ENCODE results near the gene CRHBP.
"Not testable (repeated sequence)": the region's sequence is repeated elsewhere in the genome, so short reads cannot be mapped to it uniquely, and the experiment has no call there.

The CRHBP gene, protein sequence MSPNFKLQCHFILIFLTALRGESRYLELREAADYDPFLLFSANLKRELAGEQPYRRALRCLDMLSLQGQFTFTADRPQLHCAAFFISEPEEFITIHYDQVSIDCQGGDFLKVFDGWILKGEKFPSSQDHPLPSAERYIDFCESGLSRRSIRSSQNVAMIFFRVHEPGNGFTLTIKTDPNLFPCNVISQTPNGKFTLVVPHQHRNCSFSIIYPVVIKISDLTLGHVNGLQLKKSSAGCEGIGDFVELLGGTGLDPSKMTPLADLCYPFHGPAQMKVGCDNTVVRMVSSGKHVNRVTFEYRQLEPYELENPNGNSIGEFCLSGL

DNA sequence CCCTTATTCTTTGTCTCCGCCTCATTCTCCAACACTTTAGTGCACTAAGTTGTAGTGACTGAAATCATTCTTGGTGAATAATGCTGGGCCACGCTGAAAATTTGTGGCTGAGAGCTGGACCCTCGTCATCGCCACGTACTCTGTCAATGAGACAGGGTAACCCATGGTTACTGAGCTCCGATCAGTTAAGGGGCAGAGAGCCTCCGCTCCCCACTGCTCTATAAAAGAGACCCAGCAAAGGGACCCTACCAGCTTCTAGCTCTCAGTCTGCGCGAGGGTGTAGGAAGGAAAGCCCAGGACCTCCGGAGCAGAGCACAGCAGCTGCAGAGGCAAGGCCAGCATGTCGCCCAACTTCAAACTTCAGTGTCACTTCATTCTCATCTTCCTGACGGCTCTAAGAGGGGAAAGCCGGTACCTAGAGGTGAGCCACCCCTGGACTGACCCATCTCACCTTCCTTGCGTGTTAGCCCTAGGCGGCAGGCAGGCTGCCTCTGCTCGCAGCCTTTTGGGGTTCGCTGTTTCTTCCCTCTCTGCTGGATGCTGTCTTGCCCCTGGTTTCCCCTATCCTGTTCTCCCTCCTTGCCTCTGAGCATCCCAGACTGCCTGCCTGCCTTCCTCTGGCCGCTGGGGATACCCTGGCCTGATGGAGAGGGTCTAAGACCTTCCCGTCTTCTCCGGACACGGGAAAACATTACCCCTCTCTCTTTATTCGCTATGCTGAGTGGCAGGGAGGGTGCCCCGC, at the start of gene CRHBP:
TSS of gene CRHBP (plus strand) at position 251 of the 742 bp plus-strand sequence. CDS start at position 341, 90 bp downstream.
- no peak within 1 kb of the TSS for H3K27ac Mint-ChIP-seq
- H3K4me1 Mint-ChIP-seq = peaks cover 7% of the 10 kb centered on the region
- no peaks in the 10 kb centered on the region for H3K36me3 Mint-ChIP-seq
- no peak for ATAC-seq (ENCODE audit: low read depth)
- H3K4me3 Mint-ChIP-seq = no peak within 1 kb of the TSS
- H3K9me3 Mint-ChIP-seq = no peaks in the 10 kb centered on the region
- DNase-seq (ENCODE audit: low spot score in 2 of 2) = no peak
- H3K27me3 Mint-ChIP-seq = peaks cover 12% of the 10 kb centered on the region

DNA sequence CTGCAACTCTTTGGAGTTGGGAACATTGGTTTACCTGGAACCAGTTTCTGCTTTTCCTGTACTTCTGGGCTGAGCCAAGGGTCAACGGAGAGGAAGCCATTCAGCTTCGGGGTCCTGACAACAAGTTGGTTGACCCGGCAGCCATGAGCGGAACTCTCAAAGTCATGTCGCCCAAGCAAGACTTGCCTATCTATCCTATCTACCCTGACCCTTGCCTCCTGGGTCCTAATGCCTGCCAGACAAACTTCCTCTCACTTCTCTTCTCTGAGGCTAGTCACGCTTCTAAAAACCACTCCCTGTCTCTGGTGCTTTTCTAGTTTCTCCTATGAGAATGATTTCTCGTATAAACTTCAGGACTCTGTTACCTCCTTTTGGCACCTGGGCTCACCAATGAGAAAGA, 44.7 kb upstream of the CRHBP start:
- ATAC-seq (ENCODE audit: low read depth) (no peak), DNase-seq (ENCODE audit: low spot score in 2 of 2) (no peak)
- Mint-ChIP-seq H3K36me3 (peaks cover 6% of the 10 kb centered on the region), H3K27me3 (peaks cover 3% of the 10 kb centered on the region), H3K4me3 (no peak overlapping the region), H3K4me1 (no peaks in the 10 kb centered on the region), H3K27ac (no peak overlapping the region), H3K9me3 (no peaks in the 10 kb centered on the region)

GRCh38 chr5:76910344-76910933, 42.4 kb upstream of the CRHBP start:
- H3K27ac Mint-ChIP-seq; H3K27me3 Mint-ChIP-seq; H3K4me1 Mint-ChIP-seq; H3K9me3 Mint-ChIP-seq; H3K4me3 Mint-ChIP-seq; DNase-seq (ENCODE audit: low spot score in 2 of 2); ATAC-seq (ENCODE audit: low read depth): not testable (repeated sequence)
- peaks cover 14% of the 10 kb centered on the region for H3K36me3 Mint-ChIP-seq

DNA sequence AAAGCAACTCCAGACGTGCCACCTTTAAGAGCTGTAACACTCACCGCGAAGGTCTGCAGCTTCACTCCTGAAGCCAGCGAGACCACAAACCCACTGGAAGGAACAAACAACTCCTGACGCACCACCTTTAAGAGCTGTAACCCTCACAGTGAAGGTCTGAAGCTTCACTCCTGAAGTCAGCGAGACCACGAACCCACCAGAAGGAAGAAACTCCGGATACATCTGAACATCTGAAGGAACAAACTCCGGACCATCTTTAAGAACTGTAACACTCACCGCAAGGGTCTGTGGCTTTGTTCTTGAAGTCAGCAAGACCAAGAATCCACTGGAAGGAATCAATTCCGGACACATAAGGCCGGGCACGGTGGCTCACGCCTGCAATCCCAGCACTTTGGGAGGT, 38.2 kb upstream of the CRHBP start:
- not testable (repeated sequence) for H3K9me3 Mint-ChIP-seq, H3K27me3 Mint-ChIP-seq, H3K27ac Mint-ChIP-seq

DNA sequence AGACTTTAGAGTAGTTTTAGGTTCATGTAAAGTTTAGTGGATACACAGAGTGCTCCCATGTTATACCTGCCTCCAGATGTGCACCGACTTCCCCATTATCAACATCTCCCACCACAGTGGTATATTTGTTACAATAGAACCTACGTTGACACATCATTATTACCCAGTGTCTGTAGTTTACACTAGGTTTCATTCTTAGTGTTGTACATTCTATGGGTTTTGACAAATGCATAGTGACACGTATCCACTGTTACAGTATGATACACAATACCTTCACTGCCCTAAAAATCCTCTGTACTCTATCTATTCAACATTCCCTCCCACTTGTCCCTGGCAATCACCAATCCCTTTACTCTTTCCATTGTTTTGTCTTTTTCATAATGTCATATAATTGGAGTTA, 34.3 kb upstream of the CRHBP start:
- Mint-ChIP-seq H3K27ac (no peak overlapping the region), H3K9me3 (no peaks in the 10 kb centered on the region), H3K4me3 (no peak overlapping the region), H3K27me3 (no peaks in the 10 kb centered on the region), H3K4me1 (no peaks in the 10 kb centered on the region), H3K36me3 (peaks cover 8% of the 10 kb centered on the region)
- no peak for DNase-seq (ENCODE audit: low spot score in 2 of 2)
- no peak for ATAC-seq (ENCODE audit: low read depth)

More for the DNA sequence above, 38.2 kb upstream of the CRHBP start:
- H3K4me3 Mint-ChIP-seq; ATAC-seq (ENCODE audit: low read depth); H3K4me1 Mint-ChIP-seq; DNase-seq (ENCODE audit: low spot score in 2 of 2): not testable (repeated sequence)
- peaks cover 12% of the 10 kb centered on the region for H3K36me3 Mint-ChIP-seq

DNA sequence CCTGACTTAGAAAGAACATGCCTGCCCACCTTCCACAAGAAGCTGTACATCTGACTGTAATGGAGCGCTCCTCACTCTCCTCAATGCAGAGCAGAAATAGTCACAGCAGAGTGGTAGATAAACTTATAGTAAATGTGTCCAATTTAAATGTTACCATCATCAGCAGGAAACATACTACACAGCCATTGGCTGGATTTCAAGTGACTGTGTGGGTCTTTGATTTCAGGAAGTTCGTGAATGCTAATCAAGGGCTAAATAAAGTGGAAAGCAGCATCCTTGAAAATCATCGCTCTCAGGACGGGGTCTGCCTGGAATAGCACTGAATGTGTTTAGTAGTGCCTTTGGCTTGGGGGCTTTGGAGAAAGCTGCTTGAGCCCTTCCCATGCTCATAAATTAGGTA, 32.4 kb upstream of the CRHBP start:
- H3K9me3 Mint-ChIP-seq = no peaks in the 10 kb centered on the region
- H3K27me3 Mint-ChIP-seq = no peaks in the 10 kb centered on the region
- peaks cover 3% of the 10 kb centered on the region for H3K36me3 Mint-ChIP-seq
- DNase-seq (ENCODE audit: low spot score in 2 of 2) = no peak
- H3K4me1 Mint-ChIP-seq = no peaks in the 10 kb centered on the region
- H3K27ac Mint-ChIP-seq = no peak overlapping the region
- no peak overlapping the region for H3K4me3 Mint-ChIP-seq
- ATAC-seq (ENCODE audit: low read depth) = no peak

DNA sequence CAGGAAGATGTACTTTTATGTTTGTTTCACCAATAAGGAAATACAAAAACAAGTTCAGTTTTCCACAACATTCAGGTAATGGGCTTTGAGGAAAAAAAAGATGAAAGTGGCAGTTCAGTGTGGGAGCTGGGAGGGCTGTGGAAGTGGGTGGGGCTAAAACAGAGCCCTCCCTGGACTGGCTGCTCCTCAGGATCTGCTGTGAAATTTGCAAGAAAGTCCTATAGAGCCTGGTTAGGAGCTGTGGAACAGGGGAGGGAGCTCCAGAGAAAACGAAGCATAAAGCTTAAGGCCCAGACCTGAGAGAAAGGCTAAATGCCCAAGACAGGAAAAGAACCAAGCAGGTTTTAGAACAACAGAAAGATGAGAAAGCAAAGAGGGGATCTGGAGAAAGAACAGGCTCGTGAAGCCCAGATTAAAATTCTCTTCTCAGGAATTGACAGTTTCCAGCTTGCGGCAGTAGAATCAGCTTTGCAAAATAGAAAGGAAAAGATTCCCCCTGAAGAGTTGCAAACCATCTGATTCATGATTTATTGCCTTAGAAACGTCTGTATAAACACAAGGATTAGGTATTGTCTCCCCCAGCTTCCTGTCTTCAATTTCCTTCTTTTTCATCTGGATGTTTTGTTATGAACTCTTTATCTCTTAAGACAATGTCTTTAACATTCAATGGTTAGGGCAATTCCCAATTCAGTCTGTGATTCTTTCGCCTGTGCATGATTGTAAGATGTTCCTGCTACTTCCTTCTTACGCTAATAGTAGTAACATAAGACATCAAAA, 26.3 kb upstream of the CRHBP start:
- peaks cover 2% of the 10 kb centered on the region for H3K27me3 Mint-ChIP-seq
- no peaks in the 10 kb centered on the region for H3K4me1 Mint-ChIP-seq
- DNase-seq (ENCODE audit: low spot score in 2 of 2) (no peak), ATAC-seq (ENCODE audit: low read depth) (no peak)
- no peaks in the 10 kb centered on the region for H3K9me3 Mint-ChIP-seq
- H3K4me3 Mint-ChIP-seq = no peak overlapping the region
- peaks cover 3% of the 10 kb centered on the region for H3K36me3 Mint-ChIP-seq
- H3K27ac Mint-ChIP-seq = no peak overlapping the region

DNA sequence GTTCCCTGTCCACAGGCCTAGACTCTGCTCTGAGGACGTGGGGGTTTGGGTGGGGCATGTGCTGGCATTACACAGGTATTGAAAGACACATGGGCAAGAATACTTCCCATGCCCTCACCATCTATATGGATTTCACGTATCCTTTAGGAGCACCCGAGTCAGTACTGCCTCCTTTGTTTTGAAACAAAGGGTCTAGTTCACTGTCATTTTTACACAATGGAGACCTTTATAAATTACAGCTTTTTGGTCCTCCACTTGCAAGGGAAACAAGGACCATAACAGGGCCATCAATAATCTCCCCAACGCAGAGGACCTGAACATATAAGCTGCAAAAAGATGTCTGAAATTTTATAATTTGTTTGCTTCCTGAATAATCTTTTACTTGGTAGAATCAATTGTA, 24.9 kb upstream of the CRHBP start:
- no peak for DNase-seq (ENCODE audit: low spot score in 2 of 2)
- Mint-ChIP-seq H3K27ac (no peak overlapping the region), H3K9me3 (no peaks in the 10 kb centered on the region), H3K27me3 (peaks cover 2% of the 10 kb centered on the region), H3K36me3 (peaks cover 4% of the 10 kb centered on the region), H3K4me1 (no peaks in the 10 kb centered on the region), H3K4me3 (no peak overlapping the region)
- ATAC-seq (ENCODE audit: low read depth) = no peak

DNA sequence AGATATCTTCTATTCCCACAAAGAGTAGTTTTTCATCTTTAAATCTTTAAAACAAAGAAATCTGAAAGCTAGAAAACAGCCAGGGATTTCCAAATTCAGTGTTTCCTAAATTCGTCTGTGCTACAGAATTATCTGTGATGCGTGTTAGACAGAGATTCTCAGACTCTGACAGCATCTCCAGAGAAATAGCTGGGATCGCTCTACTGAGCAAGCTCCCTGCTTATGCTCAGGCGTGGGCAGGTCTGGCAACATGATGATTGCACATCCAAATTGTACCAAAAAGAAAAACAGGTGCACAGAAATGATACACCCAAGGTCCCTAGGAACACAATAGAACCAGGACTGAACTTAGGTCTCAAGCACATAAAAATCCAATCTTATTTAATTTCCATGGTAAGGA, 22.8 kb upstream of the CRHBP start:
- Mint-ChIP-seq H3K4me3 (no peak overlapping the region), H3K4me1 (no peaks in the 10 kb centered on the region), H3K36me3 (peaks cover 6% of the 10 kb centered on the region), H3K27me3 (peaks cover 2% of the 10 kb centered on the region), H3K9me3 (no peaks in the 10 kb centered on the region), H3K27ac (no peak overlapping the region)
- DNase-seq (ENCODE audit: low spot score in 2 of 2) (no peak), ATAC-seq (ENCODE audit: low read depth) (no peak)

- no peak overlapping the region for H3K27ac Mint-ChIP-seq
- H3K9me3 Mint-ChIP-seq = peaks cover 4% of the 10 kb centered on the region
- H3K4me3 Mint-ChIP-seq = no peak overlapping the region
- no peaks in the 10 kb centered on the region for H3K4me1 Mint-ChIP-seq
- peaks cover 2% of the 10 kb centered on the region for H3K27me3 Mint-ChIP-seq
- H3K36me3 Mint-ChIP-seq = peaks cover 9% of the 10 kb centered on the region
- DNase-seq (ENCODE audit: low spot score in 2 of 2) (no peak), ATAC-seq (ENCODE audit: low read depth) (no peak)
Measured at GRCh38 chr5:76938177-76938576, 14.7 kb upstream of the CRHBP start.

DNA sequence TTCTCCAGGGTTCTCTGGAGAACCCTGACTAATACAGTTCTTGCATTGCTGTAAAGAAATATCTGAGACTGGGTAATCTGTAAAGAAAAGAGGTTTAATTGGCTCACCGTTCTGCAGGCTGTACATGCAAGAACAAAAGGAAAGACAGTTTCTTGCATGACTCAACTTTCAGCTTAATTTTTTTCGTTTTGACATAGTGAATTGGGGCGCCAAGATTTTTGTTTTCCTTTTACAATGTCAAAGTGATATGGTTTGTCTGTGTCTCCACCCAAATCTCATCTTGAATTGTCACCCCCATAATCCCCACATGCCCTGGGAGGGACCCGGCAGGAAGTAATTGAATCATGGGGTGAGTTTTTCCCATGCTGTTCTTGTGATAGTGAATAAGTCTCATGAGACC, 11.8 kb upstream of the CRHBP start:
- Mint-ChIP-seq H3K36me3 (peaks cover 5% of the 10 kb centered on the region), H3K9me3 (peaks cover 4% of the 10 kb centered on the region), H3K4me3 (no peak overlapping the region), H3K27ac (no peak overlapping the region), H3K27me3 (peaks cover 7% of the 10 kb centered on the region), H3K4me1 (no peaks in the 10 kb centered on the region)
- no peak for ATAC-seq (ENCODE audit: low read depth)
- no peak for DNase-seq (ENCODE audit: low spot score in 2 of 2)

- no peaks in the 10 kb centered on the region for H3K4me1 Mint-ChIP-seq
- H3K27me3 Mint-ChIP-seq = peaks cover 10% of the 10 kb centered on the region
- no peak overlapping the region for H3K4me3 Mint-ChIP-seq
- DNase-seq (ENCODE audit: low spot score in 2 of 2) (no peak), ATAC-seq (ENCODE audit: low read depth) (no peak)
- H3K9me3 Mint-ChIP-seq = peaks cover 4% of the 10 kb centered on the region
- H3K27ac Mint-ChIP-seq = no peak overlapping the region
- H3K36me3 Mint-ChIP-seq = peaks cover 9% of the 10 kb centered on the region
Measured at GRCh38 chr5:76941442-76941841, 11.4 kb upstream of the CRHBP start.

DNA sequence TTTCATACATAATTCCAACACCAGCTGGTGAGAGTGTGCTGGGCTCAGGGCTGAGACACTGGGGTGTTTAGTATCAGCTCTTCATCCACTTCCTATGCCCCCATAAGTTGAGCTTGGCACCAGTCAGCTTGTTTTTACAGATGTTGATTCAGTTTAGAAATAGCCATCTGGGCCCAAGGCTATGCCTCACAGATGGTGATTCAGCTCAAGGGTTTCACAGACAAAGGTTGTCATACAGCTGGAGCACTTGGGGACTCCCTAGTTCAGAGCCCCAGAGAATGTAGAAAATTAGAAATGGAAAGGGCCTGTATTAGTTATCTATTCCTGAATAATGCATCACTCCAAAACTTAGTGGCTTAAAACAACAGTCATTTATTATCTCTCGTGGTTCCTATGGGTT, 10.3 kb upstream of the CRHBP start:
- Mint-ChIP-seq H3K36me3 (peaks cover 9% of the 10 kb centered on the region), H3K9me3 (peaks cover 4% of the 10 kb centered on the region), H3K27me3 (peaks cover 12% of the 10 kb centered on the region), H3K4me1 (no peaks in the 10 kb centered on the region), H3K4me3 (no peak overlapping the region), H3K27ac (no peak overlapping the region)
- ATAC-seq (ENCODE audit: low read depth) = no peak
- no peak for DNase-seq (ENCODE audit: low spot score in 2 of 2)

- no peak for DNase-seq (ENCODE audit: low spot score in 2 of 2)
- no peaks in the 10 kb centered on the region for H3K4me1 Mint-ChIP-seq
- no peak overlapping the region for H3K4me3 Mint-ChIP-seq
- no peak for ATAC-seq (ENCODE audit: low read depth)
- H3K27me3 Mint-ChIP-seq = peaks cover 12% of the 10 kb centered on the region
- H3K9me3 Mint-ChIP-seq = peaks cover 4% of the 10 kb centered on the region
- H3K27ac Mint-ChIP-seq = no peak overlapping the region
- peaks cover 9% of the 10 kb centered on the region for H3K36me3 Mint-ChIP-seq
Measured at GRCh38 chr5:76943006-76943405, 9.8 kb upstream of the CRHBP start.

Data from memory B cell (primary cell).